Trophoblast cell (in vitro differentiated cells and primary cell): Measurements from ENCODE around the gene WSCD2.

Experiments
- DNase-seq, 2 donors: peaks; one replicate each; pipeline ENCODE4 v3.0.0-alpha.2; 2016
- H2AFZ ChIP-seq: 2 replicates; pipeline ENCODE4 v1.6.1; 2013; ENCODE audit warnings: low read length, moderate library complexity, mild to moderate bottlenecking; ENCODE audit not compliant: insufficient read depth, poor library complexity
- H2AK5ac ChIP-seq: 2 replicates; pipeline ENCODE4 v1.6.1; 2013; ENCODE audit warnings: mild to moderate bottlenecking, low read length
- H2BK120ac ChIP-seq: 2 replicates; pipeline ENCODE4 v1.6.1; 2013; ENCODE audit warnings: low read length, mild to moderate bottlenecking, moderate library complexity; ENCODE audit not compliant: insufficient read depth, poor library complexity
- H2BK12ac ChIP-seq: 2 replicates; pipeline ENCODE4 v1.6.1; 2013; ENCODE audit warnings: mild to moderate bottlenecking, low read length, moderate library complexity
- H2BK5ac ChIP-seq: 2 replicates; pipeline ENCODE4 v1.6.1; 2013; ENCODE audit warnings: low read length, low read depth, moderate library complexity, mild to moderate bottlenecking; ENCODE audit not compliant: poor library complexity
- H3K14ac ChIP-seq: 2 replicates; pipeline ENCODE4 v1.6.1; 2013; ENCODE audit warnings: mild to moderate bottlenecking, low read length
- H3K18ac ChIP-seq: 2 replicates; pipeline ENCODE4 v1.6.1; 2013; ENCODE audit warnings: mild to moderate bottlenecking, low read length
- H3K23ac ChIP-seq: 2 replicates; pipeline ENCODE4 v1.6.1; 2013; ENCODE audit warnings: low read length
- H3K27ac ChIP-seq: 2 replicates; pipeline ENCODE4 v1.5.1; 2013; ENCODE audit warnings: low read depth, mild to moderate bottlenecking, inconsistent platforms, low read length, moderate library complexity
- H3K27me3 ChIP-seq: 2 replicates; pipeline ENCODE4 v1.6.1; 2013; ENCODE audit warnings: inconsistent platforms, mild to moderate bottlenecking, low read length, moderate library complexity; ENCODE audit not compliant: insufficient read depth
- H3K36me3 ChIP-seq, 2 experiments: 1 replicate in 1 of 2; 2 replicates in 1 of 2; pipeline ENCODE4 v1.6.1; 2013; ENCODE audit warnings: low read length in 2 of 2, mild to moderate bottlenecking in 2 of 2, moderate library complexity in 1 of 2; ENCODE audit not compliant: insufficient read depth in 2 of 2, control insufficient read depth in 1 of 2
- H3K4ac ChIP-seq: 2 replicates; pipeline ENCODE4 v1.6.1; 2013; ENCODE audit warnings: low read depth, mild to moderate bottlenecking, low read length, moderate library complexity
- H3K4me1 ChIP-seq, 2 experiments: 1 replicate in 1 of 2; 2 replicates in 1 of 2; pipeline ENCODE4 v1.6.1; 2013; ENCODE audit warnings: low read length in 2 of 2, mild to moderate bottlenecking in 2 of 2, moderate library complexity in 1 of 2; ENCODE audit not compliant: insufficient read depth in 2 of 2, control insufficient read depth in 1 of 2
- H3K4me2 ChIP-seq: 2 replicates; pipeline ENCODE4 v1.6.1; 2013; ENCODE audit warnings: inconsistent platforms, mild to moderate bottlenecking, low read length, moderate library complexity
- H3K4me3 ChIP-seq: 2 replicates; pipeline ENCODE4 v1.5.1; 2013; ENCODE audit warnings: mild to moderate bottlenecking, low read depth, low read length, inconsistent platforms
- H3K79me1 ChIP-seq: one replicate; pipeline ENCODE4 v1.6.1; 2013; ENCODE audit warnings: low read length
- H3K79me2 ChIP-seq: 2 replicates; pipeline ENCODE4 v1.6.1; 2013; ENCODE audit warnings: low read length, mild to moderate bottlenecking; ENCODE audit not compliant: control insufficient read depth, insufficient read depth, poor library complexity
- H3K9ac ChIP-seq: 2 replicates; pipeline ENCODE4 v1.6.1; 2013; ENCODE audit warnings: mild to moderate bottlenecking, low read length
- H3K9me3 ChIP-seq: 2 replicates; pipeline ENCODE4 v1.6.1; 2013; ENCODE audit warnings: low read depth, mild to moderate bottlenecking, control low read depth, inconsistent platforms, low read length; ENCODE audit not compliant: insufficient read depth
- H4K12ac ChIP-seq: 2 replicates; pipeline ENCODE4 v1.6.1; 2013; ENCODE audit warnings: low read depth, mild to moderate bottlenecking, low read length, moderate library complexity
- H4K8ac ChIP-seq: 2 replicates; pipeline ENCODE4 v1.6.1; 2013; ENCODE audit warnings: low read depth, mild to moderate bottlenecking, low read length, moderate library complexity
- H4K91ac ChIP-seq: one replicate; pipeline ENCODE4 v1.6.1; 2013; ENCODE audit warnings: low read depth, mild to moderate bottlenecking, low read length, moderate library complexity
- WGBS: extraction: QIAGEN DNeasy Blood & Tissue Kit; methylation state at CpG from one replicate; pipeline ENCODE4 v1.1.7; 2013; ENCODE audit warnings: missing lambda C conversion rate; ENCODE audit not compliant: insufficient read length, insufficient coverage; ENCODE audit errors: extremely low coverage; 5-methylcytosine and 5-hydroxymethylcytosine counted together

WSCD2 gene

DNA sequence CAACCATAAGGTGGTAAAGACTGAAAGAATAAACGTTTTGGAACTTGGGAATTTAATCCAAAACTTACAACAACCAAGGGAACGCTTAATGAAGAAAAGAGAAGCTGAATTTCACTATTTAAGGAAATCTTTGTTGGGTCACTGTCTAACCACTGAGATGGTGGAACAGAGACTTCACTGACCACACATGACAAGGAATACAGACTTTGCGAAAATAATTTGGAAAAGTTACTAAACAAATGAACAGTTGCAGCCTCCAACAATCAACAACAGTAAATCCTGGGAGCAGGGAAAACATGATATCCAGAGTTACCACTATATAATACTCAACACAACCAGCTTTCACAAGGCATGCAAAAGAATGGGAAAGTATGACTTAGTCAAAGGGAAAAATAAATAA lies 131.0 kb downstream of the WSCD2 start:
- H3K79me2 ChIP-seq, result no peaks in the 10 kb centered on the region
- H4K12ac ChIP-seq, result no peak overlapping the region
- H2AK5ac ChIP-seq, result no peak overlapping the region
- no peak overlapping the region for H4K8ac ChIP-seq
- H3K79me1 ChIP-seq, result no peaks in the 10 kb centered on the region
- no peak overlapping the region for H2BK120ac ChIP-seq
- H3K4me2 ChIP-seq, result no peak overlapping the region
- H3K18ac ChIP-seq, result no peak overlapping the region
- no peak overlapping the region for H3K23ac ChIP-seq
- H3K9me3 ChIP-seq, result peaks cover 2% of the 10 kb centered on the region
- no peak overlapping the region for H3K9ac ChIP-seq
- H4K91ac ChIP-seq, result no peak overlapping the region
- no CpG with 5 or more reads among the region's 3 CpGs for WGBS
- H2BK12ac ChIP-seq, result no peak overlapping the region
- H2AFZ ChIP-seq, result no peak overlapping the region
- no peaks in the 10 kb centered on the region for H3K27me3 ChIP-seq
- no peak overlapping the region for H3K4ac ChIP-seq
- H3K27ac ChIP-seq, result no peak overlapping the region
- no peak overlapping the region for H3K14ac ChIP-seq
- no peak for DNase-seq
- H2BK5ac ChIP-seq, result no peak overlapping the region
- no peak overlapping the region for H3K4me3 ChIP-seq
- no peaks in the 10 kb centered on the region for H3K4me1 ChIP-seq
- no peaks in the 10 kb centered on the region for H3K36me3 ChIP-seq

DNA sequence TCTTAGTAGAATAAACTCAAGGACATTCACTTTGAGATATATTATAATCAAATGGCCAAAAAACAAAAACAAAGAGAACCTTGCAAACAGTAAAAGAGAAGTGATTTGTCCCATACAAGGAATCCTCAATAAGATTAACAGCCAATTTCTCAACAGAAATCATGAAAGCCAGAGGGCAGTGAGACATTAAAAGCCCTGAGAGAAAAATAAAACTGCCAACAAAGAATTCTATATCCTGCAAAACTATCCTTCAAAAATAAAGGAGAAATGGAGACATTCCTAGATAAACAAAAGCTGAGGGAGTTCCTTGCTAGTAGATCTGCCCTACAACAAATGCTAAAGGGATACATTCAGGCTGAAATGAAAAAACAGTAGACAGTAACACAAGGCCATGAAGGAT lies 131.9 kb downstream of the WSCD2 start:
- H3K23ac ChIP-seq, result no peak overlapping the region
- H3K27me3 ChIP-seq, result no peaks in the 10 kb centered on the region
- H4K91ac ChIP-seq, result no peak overlapping the region
- H3K4me1 ChIP-seq, result no peaks in the 10 kb centered on the region
- no peaks in the 10 kb centered on the region for H3K79me1 ChIP-seq
- H3K9ac ChIP-seq, result no peak overlapping the region
- H3K4ac ChIP-seq, result no peak overlapping the region
- H3K79me2 ChIP-seq, result no peaks in the 10 kb centered on the region
- no peak overlapping the region for H3K18ac ChIP-seq
- H2BK12ac ChIP-seq, result no peak overlapping the region
- H2AK5ac ChIP-seq, result no peak overlapping the region
- no peak overlapping the region for H2BK5ac ChIP-seq
- no peak overlapping the region for H3K27ac ChIP-seq
- H3K9me3 ChIP-seq, result peaks cover 2% of the 10 kb centered on the region
- H3K14ac ChIP-seq, result no peak overlapping the region
- no peak for DNase-seq
- no peak overlapping the region for H4K12ac ChIP-seq
- no peak overlapping the region for H3K4me2 ChIP-seq
- no peak overlapping the region for H4K8ac ChIP-seq
- H2BK120ac ChIP-seq, result no peak overlapping the region
- no peaks in the 10 kb centered on the region for H3K36me3 ChIP-seq
- H2AFZ ChIP-seq, result no peak overlapping the region
- H3K4me3 ChIP-seq, result no peak overlapping the region

DNA sequence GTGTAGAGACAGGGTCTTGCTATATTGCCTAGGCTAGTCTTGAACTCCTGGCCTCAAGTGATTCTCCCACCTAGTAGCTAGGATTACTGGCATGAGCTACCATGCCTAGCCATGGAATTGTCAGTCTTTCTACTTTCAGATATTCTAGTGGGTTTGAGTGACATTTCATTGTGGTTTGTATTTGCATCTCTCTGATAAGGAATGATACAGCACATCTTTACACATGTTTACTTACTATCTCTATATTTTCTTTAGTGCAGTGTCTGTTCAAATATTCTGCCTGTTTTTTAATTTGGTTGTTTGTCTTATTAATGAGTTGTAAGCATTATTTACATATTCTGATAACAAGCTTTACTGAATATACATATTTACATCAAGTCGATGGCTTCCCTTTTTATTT lies 136.4 kb downstream of the WSCD2 start:
- Histone ChIP-seq H3K9me3 (peaks cover 2% of the 10 kb centered on the region), H3K14ac (no peak overlapping the region), H2AFZ (no peak overlapping the region), H3K4ac (no peak overlapping the region), H3K23ac (no peak overlapping the region), H2AK5ac (no peak overlapping the region), H3K18ac (no peak overlapping the region), H4K12ac (no peak overlapping the region), H3K9ac (no peak overlapping the region), H3K36me3 (no peaks in the 10 kb centered on the region), H2BK120ac (no peak overlapping the region), H3K79me2 (no peaks in the 10 kb centered on the region), H3K79me1 (no peaks in the 10 kb centered on the region), H3K27me3 (no peaks in the 10 kb centered on the region), H2BK5ac (no peak overlapping the region), H3K27ac (no peak overlapping the region), H3K4me3 (no peak overlapping the region), H4K91ac (no peak overlapping the region), H4K8ac (no peak overlapping the region), H3K4me1 (no peaks in the 10 kb centered on the region), H3K4me2 (no peak overlapping the region), H2BK12ac (no peak overlapping the region)
- no peak for DNase-seq
- WGBS, result no CpG with 5 or more reads among the region's 1 CpG

DNA sequence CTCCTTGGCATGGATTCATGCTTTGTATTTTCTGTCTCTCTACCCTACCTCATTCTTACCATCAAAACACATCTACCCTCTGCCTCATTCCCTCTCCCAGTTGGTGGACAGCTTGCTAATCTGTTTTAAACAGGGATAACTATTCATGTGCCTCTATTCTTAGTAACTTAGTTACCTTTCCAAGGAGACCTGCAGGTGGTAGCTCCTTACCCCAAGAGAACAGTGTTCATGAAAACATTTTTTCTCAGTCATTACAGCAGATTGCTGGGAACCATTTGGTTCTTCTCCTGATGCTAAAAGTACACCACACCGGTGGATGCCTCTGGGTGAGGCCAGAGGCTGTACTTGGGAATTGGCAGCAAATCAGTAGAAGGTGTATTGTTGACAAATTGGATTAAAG lies 137.0 kb downstream of the WSCD2 start:
- no peak overlapping the region for H4K12ac ChIP-seq
- no peaks in the 10 kb centered on the region for H3K79me1 ChIP-seq
- H4K91ac ChIP-seq, result no peak overlapping the region
- no peaks in the 10 kb centered on the region for H3K36me3 ChIP-seq
- no peak overlapping the region for H2BK120ac ChIP-seq
- H3K18ac ChIP-seq, result no peak overlapping the region
- H3K79me2 ChIP-seq, result no peaks in the 10 kb centered on the region
- no peaks in the 10 kb centered on the region for H3K4me1 ChIP-seq
- H3K14ac ChIP-seq, result no peak overlapping the region
- peaks cover 2% of the 10 kb centered on the region for H3K9me3 ChIP-seq
- H3K9ac ChIP-seq, result no peak overlapping the region
- H2AK5ac ChIP-seq, result no peak overlapping the region
- H3K23ac ChIP-seq, result no peak overlapping the region
- H4K8ac ChIP-seq, result no peak overlapping the region
- no peak overlapping the region for H2BK12ac ChIP-seq
- H2AFZ ChIP-seq, result no peak overlapping the region
- no CpG with 5 or more reads among the region's 1 CpG for WGBS
- no peak for DNase-seq
- H3K27ac ChIP-seq, result no peak overlapping the region
- H3K4me2 ChIP-seq, result no peak overlapping the region
- H3K4ac ChIP-seq, result no peak overlapping the region
- no peak overlapping the region for H2BK5ac ChIP-seq
- no peak overlapping the region for H3K4me3 ChIP-seq
- no peaks in the 10 kb centered on the region for H3K27me3 ChIP-seq

DNA sequence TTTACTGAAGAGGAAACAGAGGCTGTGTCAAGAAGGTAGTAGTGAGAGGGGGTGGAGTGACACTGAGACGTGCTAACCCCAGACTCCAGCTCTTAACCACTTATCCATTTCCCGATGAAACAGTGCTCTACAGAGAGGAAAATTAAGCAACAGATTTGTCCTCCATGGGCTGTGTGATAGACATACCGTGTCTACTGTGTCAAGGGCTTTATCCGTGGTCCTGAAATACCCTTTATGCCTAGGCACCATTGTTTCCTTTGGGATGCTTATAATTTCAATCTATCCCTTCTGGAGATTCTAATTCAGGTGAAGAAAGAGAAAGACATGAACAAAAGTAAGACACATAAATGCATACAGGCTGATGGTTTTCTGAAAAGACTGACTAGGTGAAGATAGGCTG lies 138.4 kb downstream of the WSCD2 start:
- no peaks in the 10 kb centered on the region for H3K27me3 ChIP-seq

More for the DNA sequence above, 138.4 kb downstream of the WSCD2 start:
- Histone ChIP-seq H2AK5ac (no peak overlapping the region), H3K4ac (no peak overlapping the region), H2BK120ac (no peak overlapping the region), H3K23ac (no peak overlapping the region), H3K9me3 (no peaks in the 10 kb centered on the region), H3K18ac (no peak overlapping the region), H3K4me3 (no peak overlapping the region), H2BK5ac (no peak overlapping the region), H3K4me1 (no peaks in the 10 kb centered on the region), H4K12ac (no peak overlapping the region), H3K4me2 (no peak overlapping the region), H4K8ac (no peak overlapping the region), H3K79me1 (no peaks in the 10 kb centered on the region), H3K79me2 (no peaks in the 10 kb centered on the region), H2BK12ac (no peak overlapping the region), H3K36me3 (no peaks in the 10 kb centered on the region), H2AFZ (no peak overlapping the region), H3K9ac (no peak overlapping the region), H3K14ac (no peak overlapping the region), H4K91ac (no peak overlapping the region), H3K27ac (no peak overlapping the region)
- WGBS, result no CpG with 5 or more reads among the region's 4 CpGs
- DNase-seq, result no peak
